GM21619 (cell line): ENCODE data around the gene MAST3.

Experiments used
- ATAC-seq: cut with Tn5 transposase; IDR thresholded peaks from one replicate; pipeline ENCODE4 v1.9.1; 2021; ENCODE audit not compliant: unreplicated experiment

The MAST3 gene

DNA sequence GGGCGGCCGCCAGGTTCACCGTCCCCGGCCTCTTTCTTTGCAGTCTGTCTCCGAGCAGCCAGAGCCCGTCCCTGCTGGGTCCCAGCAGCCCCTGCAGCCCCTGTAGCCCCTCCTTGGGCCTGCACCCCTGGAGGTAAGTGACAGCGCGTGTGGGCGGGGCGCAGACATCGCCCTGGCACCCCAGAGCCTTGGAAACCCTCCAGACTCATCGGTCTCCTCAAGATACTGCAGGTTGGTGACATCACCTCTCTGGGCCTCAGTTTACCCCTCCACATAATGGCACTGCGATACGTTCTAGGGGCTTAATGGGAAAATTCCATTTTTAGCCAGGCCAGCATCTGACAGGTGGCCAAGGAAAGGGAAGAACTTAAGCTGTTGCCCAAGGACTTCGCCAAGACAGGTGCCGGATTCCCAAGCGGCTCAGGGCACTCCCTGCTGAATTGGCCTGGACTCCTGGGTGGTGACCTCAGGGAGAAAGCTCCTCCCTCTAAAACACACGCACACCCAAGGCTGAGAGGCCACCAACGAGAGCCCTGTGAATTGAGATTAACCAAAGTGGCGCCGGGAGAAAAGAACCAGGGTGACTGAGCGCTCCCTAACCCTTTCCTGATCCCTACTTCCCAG is 13.1 kb downstream of the MAST3 start:
- no peak for ATAC-seq

- no peak for ATAC-seq
Observed at GRCh38 chr19:18112989-18113478, 15.5 kb downstream of the MAST3 start.

DNA sequence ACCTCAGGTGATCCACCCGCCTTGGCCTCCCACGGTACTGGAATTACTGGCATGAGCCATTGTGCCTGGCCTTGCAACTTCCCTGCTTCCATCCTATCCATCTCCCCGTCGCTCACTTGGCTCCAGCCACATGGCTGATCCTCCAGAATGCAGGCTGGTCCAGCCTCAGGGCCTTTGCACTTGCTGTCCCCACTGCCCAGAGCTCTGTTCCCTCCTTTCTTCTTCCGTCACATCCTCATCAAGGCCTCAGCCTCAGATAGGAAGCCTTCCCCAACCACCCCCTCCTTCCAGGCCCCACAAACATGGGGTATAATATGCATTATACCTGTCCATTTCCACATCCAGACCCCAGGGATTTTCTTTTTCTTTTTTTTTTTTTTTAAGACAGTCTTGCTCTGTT is 16.2 kb downstream of the MAST3 start:
- no peak for ATAC-seq

GRCh38 chr19:18114483-18114882 is 16.9 kb downstream of the MAST3 start:
- ATAC-seq, result no peak

GRCh38 chr19:18117364-18117691 is 19.8 kb downstream of the MAST3 start:
- no peak for ATAC-seq

- ATAC-seq, result peak; percentile 78
Observed at GRCh38 chr19:18117692-18118378, 20.3 kb downstream of the MAST3 start.

- ATAC-seq, result no peak
Observed at GRCh38 chr19:18118420-18119012, 20.9 kb downstream of the MAST3 start.

- ATAC-seq, result no peak
Observed at GRCh38 chr19:18119013-18119716, 21.6 kb downstream of the MAST3 start.

GRCh38 chr19:18119717-18120105 is 22.1 kb downstream of the MAST3 start:
- no peak for ATAC-seq

DNA sequence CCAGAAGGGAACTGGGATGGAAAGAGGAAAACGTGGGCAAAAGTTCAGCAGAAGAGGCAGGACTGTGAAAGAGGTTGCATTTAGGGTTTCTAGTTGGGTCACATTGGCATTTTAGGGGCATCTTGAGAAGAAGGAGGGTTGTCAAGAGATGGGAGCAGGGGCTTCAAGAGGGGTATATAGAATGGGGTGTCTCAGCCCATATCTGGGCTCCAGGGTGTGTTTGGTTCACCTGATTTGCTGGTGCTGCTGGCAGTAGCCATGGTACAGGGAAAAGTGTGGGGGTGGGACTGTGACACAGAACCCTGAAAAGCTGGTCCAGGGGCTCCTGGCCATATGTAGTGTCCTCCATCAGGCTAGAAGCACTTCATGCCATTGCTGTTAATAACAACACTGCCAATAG is 22.5 kb downstream of the MAST3 start:
- ATAC-seq, result no peak

DNA sequence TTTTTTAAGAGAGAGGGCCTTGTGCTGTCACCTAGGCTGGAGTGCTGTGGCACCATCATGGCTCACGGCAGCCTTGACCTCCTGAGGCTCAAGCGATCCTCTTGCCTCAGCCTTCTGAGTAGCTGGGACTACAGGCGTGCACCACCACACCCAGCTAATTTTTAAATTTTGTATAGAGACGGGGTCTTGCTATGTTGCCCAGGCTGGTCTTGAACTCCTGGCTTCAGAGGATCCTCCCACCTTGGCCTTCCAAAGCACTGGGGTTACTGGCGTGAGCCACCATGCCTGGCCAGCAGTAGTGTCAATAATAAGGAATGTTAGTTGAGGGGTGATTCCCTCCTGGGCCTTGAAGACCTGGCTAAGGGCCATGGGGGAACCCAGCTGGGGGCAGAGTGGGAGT is 23.6 kb downstream of the MAST3 start:
- no peak for ATAC-seq

DNA sequence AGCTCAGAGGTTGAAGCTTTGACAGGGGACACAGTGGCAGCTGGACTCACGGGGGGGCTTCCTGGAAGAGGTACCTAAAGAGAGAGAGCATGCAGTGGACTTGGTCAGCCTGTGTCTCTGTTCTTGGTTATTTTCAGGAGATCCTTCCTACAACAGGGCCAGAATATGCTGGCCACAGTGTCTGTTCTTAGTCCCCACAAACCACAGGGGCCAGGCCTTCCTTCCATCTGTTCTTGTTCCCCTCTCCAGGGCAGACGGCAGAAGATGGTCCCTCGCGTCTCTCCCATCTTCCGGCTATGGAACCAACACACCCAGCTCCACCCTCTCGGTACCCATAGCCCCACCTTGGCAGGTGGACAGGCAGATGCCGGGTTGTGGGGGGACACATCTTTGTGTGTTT is 24.8 kb downstream of the MAST3 start:
- ATAC-seq, result no peak

DNA sequence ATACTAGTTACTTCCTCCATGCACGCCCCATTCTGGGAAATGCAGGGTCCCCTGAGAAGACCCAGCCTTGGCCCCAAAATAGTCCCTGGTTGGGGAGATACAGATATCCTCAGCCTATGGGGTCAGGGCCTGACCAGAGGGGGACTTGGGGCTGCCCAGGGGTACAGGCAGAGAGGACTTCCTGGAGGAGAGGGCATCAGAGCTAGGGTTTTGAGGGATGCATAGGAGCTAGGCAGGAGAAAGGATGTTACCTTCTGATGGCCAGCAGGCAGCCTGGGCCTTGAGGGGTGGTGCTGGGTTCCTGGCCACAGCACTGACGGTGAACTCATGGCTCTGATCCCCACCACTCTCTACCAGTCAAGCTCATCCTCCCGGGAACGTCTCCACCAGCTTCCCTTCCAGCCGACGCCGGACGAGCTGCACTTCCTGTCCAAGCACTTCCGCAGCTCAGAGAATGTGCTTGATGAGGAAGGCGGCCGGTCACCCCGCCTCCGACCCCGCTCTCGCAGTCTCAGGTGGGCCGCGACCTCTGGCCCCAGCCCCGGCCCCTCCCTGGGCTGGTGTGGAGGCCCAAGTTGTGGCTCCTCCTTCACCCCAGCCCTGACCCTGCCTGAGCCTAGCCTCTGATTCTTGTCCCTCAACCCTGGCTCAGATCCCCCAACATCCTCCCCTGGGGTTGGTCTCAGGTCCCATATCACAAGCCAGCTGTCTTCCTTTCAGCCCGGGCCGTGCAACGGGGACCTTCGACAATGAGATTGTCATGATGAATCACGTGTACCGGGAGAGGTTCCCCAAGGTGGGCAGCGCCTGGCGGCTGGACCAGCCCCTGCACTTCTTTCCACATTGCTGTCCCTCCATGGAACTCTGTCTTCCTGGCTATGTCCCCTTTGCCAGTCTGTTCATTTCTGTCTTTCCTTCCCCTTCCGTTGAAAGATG is 25.6 kb downstream of the MAST3 start:
- no peak for ATAC-seq

DNA sequence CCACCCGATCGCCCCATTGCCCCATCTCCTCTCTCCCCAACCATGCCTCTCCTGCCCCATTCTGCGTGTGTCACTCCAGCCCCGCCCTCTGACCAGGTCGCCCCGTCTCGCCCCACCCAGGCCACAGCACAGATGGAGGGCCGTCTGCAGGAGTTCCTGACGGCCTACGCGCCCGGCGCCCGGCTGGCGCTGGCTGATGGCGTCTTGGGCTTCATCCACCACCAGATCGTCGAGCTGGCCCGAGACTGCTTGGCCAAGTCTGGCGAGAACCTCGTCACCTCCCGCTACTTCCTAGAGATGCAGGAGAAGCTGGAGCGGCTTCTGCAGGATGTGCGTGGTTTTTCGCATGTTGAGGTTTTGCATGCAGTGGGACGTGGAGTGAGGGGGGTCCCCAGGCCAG is 26.2 kb downstream of the MAST3 start:
- no peak for ATAC-seq

- no peak for ATAC-seq
Observed at GRCh38 chr19:18126097-18126496, 28.5 kb downstream of the MAST3 start.

- no peak for ATAC-seq
Observed at GRCh38 chr19:18128044-18128443, 30.5 kb downstream of the MAST3 start.

DNA sequence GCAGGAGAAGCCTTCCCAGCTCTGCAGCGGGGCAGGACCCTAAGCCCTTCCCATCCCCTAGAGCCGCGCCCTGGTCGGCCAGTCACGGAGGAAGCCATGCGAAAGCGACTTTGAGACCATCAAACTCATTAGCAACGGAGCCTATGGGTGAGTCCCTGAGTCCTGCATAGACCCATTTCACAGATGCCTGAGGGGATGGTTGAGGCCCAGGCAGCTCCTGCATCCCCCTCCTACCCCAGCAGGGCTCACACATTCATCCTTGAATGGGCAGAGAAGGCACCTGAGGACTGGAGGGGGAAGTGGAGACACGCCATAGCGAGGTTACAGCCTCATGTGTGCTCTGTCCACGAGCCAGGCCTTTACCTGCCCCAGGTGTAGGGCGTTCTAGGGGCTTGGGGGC is 31.2 kb downstream of the MAST3 start:
- ATAC-seq, result no peak

GRCh38 chr19:18130523-18131242 is 33.1 kb downstream of the MAST3 start:
- no peak for ATAC-seq

- no peak for ATAC-seq
Observed at GRCh38 chr19:18131841-18132596, 34.4 kb downstream of the MAST3 start.
